HCT116 (cell line): Measurements from ENCODE around the gene BRWD1. TPM values are rescaled to one million over a fixed set of nuclear protein-coding genes. Genes with fewer than 3 reads are reported as not detected.
"Not testable (repeated sequence)": the region's sequence is repeated elsewhere in the genome, so short reads cannot be mapped to it uniquely, and the experiment has no call there.

Source experiments
- ATAC-seq: fragments of 200-7000 bp; cut with Tn5 transposase; 2 replicates; pipeline ENCODE4 v1.9.1; 2020; ENCODE audit warnings: mild to moderate bottlenecking, moderate library complexity
- BruUV-seq: library from RNA; stranded (reverse); fragments of 400-500 nt; replicated peaks from 2 replicates; lab custom pipeline; 2021; lab: Mats Ljungman, UMichigan
- CTCF ChIA-PET: fragments of 300-600 bp; sonication (Branson Sonifier 250); formaldehyde crosslinking; loops from one replicate; lab custom pipeline; 2021; ENCODE audit warnings: antibody characterized with exemption; lab: Charles Lee
- POLR2A ChIA-PET: fragments of 300-600, 350-600 bp; sonication (Branson Sonifier 250); formaldehyde crosslinking; loops from one replicate; lab custom pipeline; 2021; ENCODE audit warnings: antibody characterized with exemption; lab: Charles Lee
- RAD21 ChIA-PET, 2 experiments: fragments of 300-600 bp; sonication (Branson Sonifier 250); formaldehyde crosslinking; loops; one replicate each; lab custom pipeline; 2023; ENCODE audit warnings: low total read pairs in 2 of 2; ENCODE audit not compliant: uncharacterized antibody in 2 of 2, unreplicated experiment in 2 of 2, low non-redundant PET in 1 of 2; lab: Charles Lee
- DNase-seq: peaks from one replicate; pipeline ENCODE4 v3.0.0-alpha.2; 2010; ENCODE audit warnings: low read depth, low spot score
- H2AFZ ChIP-seq: fragments of 200-600 bp; shearing (Covaris generic), sonication (generic); 2 replicates; pipeline ENCODE4 v1.6.1; 2017; ENCODE audit warnings: low read depth, mixed run types, mixed read lengths, antibody characterized with exemption, low read length; ENCODE audit not compliant: poor library complexity, severe bottlenecking
- H3K27ac ChIP-seq: 2 replicates; pipeline ENCODE4 v1.5.1; 2012; ENCODE audit warnings: low read depth, low read length
- H3K27me3 ChIP-seq: fragments of 200-600 bp; sonication (generic); 2 replicates; pipeline ENCODE4 v1.6.1; 2016; ENCODE audit warnings: mixed run types, low read length, mixed read lengths; ENCODE audit not compliant: insufficient read depth
- H3K36me3 ChIP-seq, 2 experiments: fragments of 200-500 bp in 1 of 2; fragments of 200-600 bp in 1 of 2; sonication (Bioruptor generic) in 1 of 2; sonication (generic) in 1 of 2; 2 replicates each; pipeline versions ENCODE4 v1.5.1 to v1.6.1; 2014 to 2016; ENCODE audit warnings: low read length in 2 of 2, inconsistent platforms in 1 of 2, mixed read lengths in 1 of 2, mixed run types in 1 of 2; ENCODE audit not compliant: insufficient read depth in 2 of 2, control insufficient read depth in 1 of 2
- H3K4me1 ChIP-seq, 2 experiments: fragments of 200-600 bp in 1 of 2; sonication (generic) in 1 of 2; 2 replicates each; pipeline versions ENCODE4 v1.5.1 to v1.6.1; 2012 to 2017; ENCODE audit warnings: low read length in 2 of 2, inconsistent platforms in 1 of 2, mild to moderate bottlenecking in 1 of 2, mixed read lengths in 1 of 2, mixed run types in 1 of 2, moderate library complexity in 1 of 2; ENCODE audit not compliant: insufficient read depth in 2 of 2, control insufficient read depth in 1 of 2
- H3K4me2 ChIP-seq: fragments of 200-600 bp; sonication (generic); 2 replicates; pipeline ENCODE4 v1.6.1; 2017; ENCODE audit warnings: mixed run types, low read length, mixed read lengths
- H3K4me3 ChIP-seq, 2 experiments: fragments of 200-600 bp in 1 of 2; sonication (generic) in 1 of 2; replicated peaks in 1 of 2; 2 replicates each; pipeline ENCODE4 v1.5.1; 2011 to 2016; ENCODE audit warnings: low read length in 2 of 2, control low read depth in 1 of 2, low read depth in 1 of 2, mild to moderate bottlenecking in 1 of 2, mixed read lengths in 1 of 2, mixed run types in 1 of 2
- H3K79me2 ChIP-seq: fragments of 200-600 bp; sonication (generic); 2 replicates; pipeline ENCODE4 v1.6.1; 2017; ENCODE audit warnings: mild to moderate bottlenecking, mixed run types, low read length, moderate library complexity, mixed read lengths; ENCODE audit not compliant: insufficient read depth
- H3K9ac ChIP-seq: fragments of 200-600 bp; sonication (generic); 2 replicates; pipeline ENCODE4 v1.6.1; 2016; ENCODE audit warnings: low read length, mixed read lengths
- H3K9me2 ChIP-seq: fragments of 200-600 bp; sonication (generic), shearing (Covaris generic); 2 replicates; pipeline ENCODE4 v1.6.1; 2017; ENCODE audit warnings: mixed run types, mild to moderate bottlenecking, moderate library complexity; ENCODE audit not compliant: insufficient read depth
- H3K9me3 ChIP-seq, 2 experiments: fragments of 200-500 bp in 1 of 2; fragments of 200-600 bp in 1 of 2; sonication (Bioruptor generic) in 1 of 2; sonication (generic) in 1 of 2; 2 replicates each; pipeline ENCODE4 v1.6.1; 2014 to 2017; ENCODE audit warnings: low read length in 2 of 2, mixed read lengths in 2 of 2, inconsistent platforms in 1 of 2, low read depth in 1 of 2, mild to moderate bottlenecking in 1 of 2, mixed run types in 1 of 2, moderate library complexity in 1 of 2; ENCODE audit not compliant: control insufficient read depth in 1 of 2, insufficient read depth in 1 of 2
- H4K20me1 ChIP-seq: fragments of 200-600 bp; sonication (generic), shearing (Covaris generic); 2 replicates; pipeline ENCODE4 v1.6.1; 2017; ENCODE audit warnings: mixed run types, mild to moderate bottlenecking, moderate library complexity; ENCODE audit not compliant: insufficient read depth
- CEBPB ChIP-seq: IDR thresholded peaks from 2 replicates; pipeline ENCODE4 v1.6.1; 2012; ENCODE audit warnings: low read depth
- ELF1 ChIP-seq: IDR thresholded peaks from 2 replicates; pipeline ENCODE4 v1.6.1; 2012; ENCODE audit warnings: low read depth, borderline replicate concordance
- SRF ChIP-seq: IDR thresholded peaks from 2 replicates; pipeline ENCODE4 v1.6.1; 2012; ENCODE audit warnings: low read depth
- ZBTB33 ChIP-seq: IDR thresholded peaks from 2 replicates; pipeline ENCODE4 v1.6.1; 2011; ENCODE audit warnings: mild to moderate bottlenecking, low read length, moderate library complexity; ENCODE audit not compliant: insufficient replicate concordance; ENCODE audit errors: extremely low read depth
- ZNF274 ChIP-seq: fragments of 200-500 bp; sonication (Bioruptor generic); IDR thresholded peaks from 2 replicates; pipeline ENCODE4 v1.6.1; 2014; ENCODE audit warnings: mild to moderate bottlenecking, low read depth, low read length, inconsistent platforms
- intact Hi-C: fragments of 100-400 bp; cut with micrococcal nuclease; formaldehyde crosslinking; loops from 2 replicates; pipeline ENCODE4 v1.10.0; 2022
- total RNA-seq: library from RNA; stranded (reverse); gene quantifications from one replicate; pipeline ENCODE4 v1.2.1, GENCODE V29; 2021; ENCODE audit not compliant: unreplicated experiment
- TF ChIP-seq, protein P1 (sequence below): IDR thresholded peaks from 2 replicates; pipeline ENCODE4 v1.6.1; 2012
- TF ChIP-seq, protein P2 (sequence below): IDR thresholded peaks from 2 replicates; pipeline ENCODE4 v1.6.1; 2012

Gene BRWD1
- total RNA-seq, 1 experiment from 2014 or later = 33.1 TPM

- H3K9me2 ChIP-seq, intact Hi-C loops, BruUV-seq, H3K4me2 ChIP-seq, H3K4me3 ChIP-seq, CTCF ChIA-PET, H3K27ac ChIP-seq, H3K9me3 ChIP-seq, H2AFZ ChIP-seq, DNase-seq, ATAC-seq, H3K79me2 ChIP-seq, H3K4me1 ChIP-seq, H3K9ac ChIP-seq, H4K20me1 ChIP-seq, RAD21 ChIA-PET, H3K27me3 ChIP-seq: not testable (repeated sequence)
- POLR2A ChIA-PET = interaction anchor here (0.6 to 0.8 kb wide), 2 partner anchors 10 to 17 kb away, joined by 3 to 4 read pairs; no protein-coding TSS in a partner anchor
- peaks cover 10 to 16% of the 10 kb centered on the region in 2 experiments; a peak in 3 of 4 replicates for H3K36me3 ChIP-seq
These were observed 92.6 kb downstream of the BRWD1 start for GRCh38 chr21:39220875-39221274.

DNA sequence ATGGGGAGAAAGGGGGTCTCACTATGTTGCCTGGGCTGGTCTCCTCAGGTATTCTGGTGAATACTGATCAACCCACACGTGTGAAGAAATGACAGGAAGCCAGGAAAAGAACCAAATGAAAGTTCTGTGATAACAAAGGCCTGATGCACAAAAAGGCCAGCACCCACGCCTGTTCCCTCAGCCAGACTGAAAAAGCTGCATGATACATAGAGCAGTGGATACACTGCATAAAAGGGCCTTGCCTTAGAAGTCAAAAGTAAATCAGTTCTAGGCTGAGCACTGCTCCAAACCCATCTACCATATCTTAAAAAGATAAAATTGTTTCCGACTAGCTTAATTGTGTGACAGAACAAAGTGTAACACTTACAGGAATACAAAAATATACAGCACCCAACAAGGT is 93.3 kb downstream of the BRWD1 start:
- Histone ChIP-seq H3K36me3 (peaks cover 10 to 18% of the 10 kb centered on the region in 2 experiments; a peak in 3 of 4 replicates), H3K4me1 (no peaks in the 10 kb centered on the region), H3K79me2 (peaks cover 2% of the 10 kb centered on the region), H3K9me2 (no peaks in the 10 kb centered on the region), H3K9ac (no peak overlapping the region), H4K20me1 (no peaks in the 10 kb centered on the region), H3K27me3 (no peaks in the 10 kb centered on the region), H3K27ac (no peak overlapping the region), H3K4me2 (no peak overlapping the region), H2AFZ (no peak overlapping the region), H3K4me3 (no peak overlapping the region), H3K9me3 (no peaks in the 10 kb centered on the region)
- DNase-seq (no peak), ATAC-seq (no peak)
- intact Hi-C loops = no loop called here
- ChIA-PET POLR2A (no interaction called here), RAD21 (no interaction called here), CTCF (no interaction called here)
- TF ChIP-seq ELF1 (no peak), ZNF274 (no peak), ZBTB33 (no peak), CEBPB (no peak), SRF (no peak)
- TF ChIP-seq, protein P1, sequence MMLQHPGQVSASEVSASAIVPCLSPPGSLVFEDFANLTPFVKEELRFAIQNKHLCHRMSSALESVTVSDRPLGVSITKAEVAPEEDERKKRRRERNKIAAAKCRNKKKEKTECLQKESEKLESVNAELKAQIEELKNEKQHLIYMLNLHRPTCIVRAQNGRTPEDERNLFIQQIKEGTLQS = no peak
- TF ChIP-seq, protein P2, sequence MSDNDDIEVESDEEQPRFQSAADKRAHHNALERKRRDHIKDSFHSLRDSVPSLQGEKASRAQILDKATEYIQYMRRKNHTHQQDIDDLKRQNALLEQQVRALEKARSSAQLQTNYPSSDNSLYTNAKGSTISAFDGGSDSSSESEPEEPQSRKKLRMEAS = no peak
- BruUV-seq = no TSS peak
